Nephron progenitor cell (in vitro differentiated cells): ENCODE results near the gene ATP5PO.
A peak's percentile ranks its signal among the peaks of the same experiment; 100 is the strongest.

Experiments
- DNase-seq: peaks from one replicate; pipeline ENCODE4 v3.0.0; 2021
- H3K27ac Mint-ChIP-seq: 2 replicates; pipeline ENCODE4 v1.8.0; 2021; ENCODE audit warnings: mild to moderate bottlenecking, moderate library complexity, mixed read lengths
- H3K27me3 Mint-ChIP-seq: 2 replicates; pipeline ENCODE4 v1.8.0; 2021; ENCODE audit warnings: mild to moderate bottlenecking, low read depth, mixed read lengths; ENCODE audit not compliant: poor library complexity
- H3K36me3 Mint-ChIP-seq: 2 replicates; pipeline ENCODE4 v1.8.0; 2021; ENCODE audit warnings: low read depth, mixed read lengths
- H3K4me1 Mint-ChIP-seq: 2 replicates; pipeline ENCODE4 v1.8.0; 2021; ENCODE audit warnings: mixed read lengths
- H3K4me3 Mint-ChIP-seq: 2 replicates; pipeline ENCODE4 v1.8.0; 2021; ENCODE audit warnings: mild to moderate bottlenecking, moderate library complexity, mixed read lengths
- H3K9me3 Mint-ChIP-seq: 2 replicates; pipeline ENCODE4 v1.8.0; 2021; ENCODE audit warnings: mild to moderate bottlenecking, moderate library complexity, mixed read lengths
- CTCF ChIP-seq: fragments of 200-600 bp; sonication (generic); IDR thresholded peaks from 2 replicates; pipeline ENCODE4 v1.5.0; 2021; ENCODE audit warnings: antibody characterized with exemption

The ATP5PO gene

GRCh38 chr21:33943293-33943692 is 27.7 kb upstream of the ATP5PO start:
- peaks cover 8% of the 10 kb centered on the region for H3K27me3 Mint-ChIP-seq

GRCh38 chr21:33942426-33942825 is 26.8 kb upstream of the ATP5PO start:
- Mint-ChIP-seq H3K27me3 (peaks cover 8% of the 10 kb centered on the region), H3K36me3 (peaks cover 65% of the 10 kb centered on the region), H3K4me3 (no peak overlapping the region), H3K9me3 (peaks cover 40% of the 10 kb centered on the region), H3K27ac (no peak overlapping the region), H3K4me1 (peaks cover 19% of the 10 kb centered on the region)
- DNase-seq = no peak
- no peak for TF ChIP-seq CTCF

More at GRCh38 chr21:33943293-33943692, 27.7 kb upstream of the ATP5PO start:
- peaks cover 62% of the 10 kb centered on the region for H3K36me3 Mint-ChIP-seq
- TF ChIP-seq CTCF = no peak
- H3K4me3 Mint-ChIP-seq = no peak overlapping the region
- H3K9me3 Mint-ChIP-seq = peaks cover 37% of the 10 kb centered on the region
- H3K27ac Mint-ChIP-seq = no peak overlapping the region
- no peak for DNase-seq
- H3K4me1 Mint-ChIP-seq = peaks cover 28% of the 10 kb centered on the region

GRCh38 chr21:33940881-33941245 is 25.3 kb upstream of the ATP5PO start:
- Mint-ChIP-seq H3K9me3 (peaks cover 40% of the 10 kb centered on the region), H3K36me3 (peaks cover 54% of the 10 kb centered on the region), H3K4me3 (no peak overlapping the region), H3K27ac (no peak overlapping the region), H3K27me3 (peaks cover 8% of the 10 kb centered on the region), H3K4me1 (peaks cover 9% of the 10 kb centered on the region)
- no peak for TF ChIP-seq CTCF
- no peak for DNase-seq

- peaks cover 9% of the 10 kb centered on the region for H3K4me1 Mint-ChIP-seq
- H3K27me3 Mint-ChIP-seq = peaks cover 8% of the 10 kb centered on the region
- H3K9me3 Mint-ChIP-seq = peaks cover 40% of the 10 kb centered on the region
- H3K4me3 Mint-ChIP-seq = no peak overlapping the region
- H3K36me3 Mint-ChIP-seq = peaks cover 58% of the 10 kb centered on the region
- no peak for DNase-seq
- peak overlapping the region; percentile 7 for H3K27ac Mint-ChIP-seq
- no peak for TF ChIP-seq CTCF
Observed at GRCh38 chr21:33940164-33940880, 24.7 kb upstream of the ATP5PO start.

GRCh38 chr21:33939226-33939625 is 23.6 kb upstream of the ATP5PO start:
- DNase-seq = no peak
- Mint-ChIP-seq H3K27me3 (peaks cover 8% of the 10 kb centered on the region), H3K4me1 (peaks cover 9% of the 10 kb centered on the region), H3K27ac (no peak overlapping the region), H3K36me3 (peaks cover 55% of the 10 kb centered on the region), H3K9me3 (peaks cover 36% of the 10 kb centered on the region), H3K4me3 (no peak overlapping the region)
- no peak for TF ChIP-seq CTCF

GRCh38 chr21:33938381-33938780 is 22.8 kb upstream of the ATP5PO start:
- Mint-ChIP-seq H3K36me3 (peaks cover 47% of the 10 kb centered on the region), H3K4me3 (no peak overlapping the region), H3K27me3 (peaks cover 5% of the 10 kb centered on the region), H3K27ac (no peak overlapping the region), H3K4me1 (peaks cover 9% of the 10 kb centered on the region), H3K9me3 (peaks cover 30% of the 10 kb centered on the region)
- no peak for DNase-seq
- TF ChIP-seq CTCF = no peak
